GM23338 (cell line): ENCODE data around the gene FYCO1. TPM values are rescaled to one million over a fixed set of nuclear protein-coding genes. Genes with fewer than 3 reads are reported as not detected.

Experiments used
- ATAC-seq: fragments of 200-7000 bp; cut with Tn5 transposase; 3 replicates; pipeline ENCODE4 v1.9.1; 2020
- DNase-seq: peaks from one replicate; pipeline ENCODE4 v3.0.0-alpha.2; 2015; ENCODE audit warnings: low spot score
- H2AFZ ChIP-seq: fragments of 200-600 bp; sonication (generic); 2 replicates; pipeline ENCODE4 v1.8.0; 2016; ENCODE audit warnings: antibody characterized with exemption, mild to moderate bottlenecking, moderate library complexity
- H3F3A ChIP-seq: fragments of 200-600 bp; sonication (generic); replicated peaks from 2 replicates; pipeline ENCODE4 v1.8.0; 2017; ENCODE audit warnings: antibody characterized with exemption, mixed run types, low read depth
- H3K27ac ChIP-seq: fragments of 200-600 bp; sonication (generic); 2 replicates; pipeline ENCODE4 v1.6.1; 2016; ENCODE audit warnings: low read depth
- H3K27me3 ChIP-seq: fragments of 200-600 bp; sonication (generic); 2 replicates; pipeline ENCODE4 v1.8.0; 2016; ENCODE audit warnings: mild to moderate bottlenecking, mixed run types, moderate library complexity; ENCODE audit not compliant: insufficient read depth
- H3K36me3 ChIP-seq: fragments of 200-600 bp; sonication (generic); 2 replicates; pipeline ENCODE4 v1.8.0; 2016; ENCODE audit warnings: mild to moderate bottlenecking; ENCODE audit not compliant: insufficient read depth
- H3K4me1 ChIP-seq: fragments of 200-600 bp; sonication (generic); 2 replicates; pipeline ENCODE4 v1.8.0; 2016; ENCODE audit warnings: mild to moderate bottlenecking, moderate library complexity; ENCODE audit not compliant: insufficient read depth
- H3K4me2 ChIP-seq: fragments of 200-600 bp; sonication (generic); 2 replicates; pipeline ENCODE4 v1.7.1; 2017; ENCODE audit warnings: mixed run types
- H3K4me3 ChIP-seq: fragments of 200-600 bp; sonication (generic); 2 replicates; pipeline ENCODE4 v1.6.1; 2016; ENCODE audit warnings: mixed run types
- H3K79me2 ChIP-seq: fragments of 200-600 bp; sonication (generic); replicated peaks from 2 replicates; pipeline ENCODE4 v1.8.0; 2017; ENCODE audit warnings: mild to moderate bottlenecking; ENCODE audit not compliant: insufficient read depth
- H3K9me2 ChIP-seq: fragments of 200-600 bp; sonication (generic); 2 replicates; pipeline ENCODE4 v1.8.0; 2017; ENCODE audit not compliant: insufficient read depth
- H4K20me1 ChIP-seq: fragments of 200-600 bp; sonication (generic); replicated peaks from 2 replicates; pipeline ENCODE4 v1.8.0; 2017; ENCODE audit warnings: mild to moderate bottlenecking; ENCODE audit not compliant: insufficient read depth
- H3K27ac Mint-ChIP-seq: 2 replicates; pipeline ENCODE4 v1.8.0; 2020; ENCODE audit warnings: inconsistent platforms, mild to moderate bottlenecking, moderate library complexity, mixed read lengths
- H3K27me3 Mint-ChIP-seq: 3 replicates; pipeline ENCODE4 v1.8.0; 2022; ENCODE audit warnings: low read depth, mild to moderate bottlenecking, moderate library complexity, mixed read lengths, inconsistent platforms; ENCODE audit not compliant: insufficient read depth, poor library complexity
- H3K36me3 Mint-ChIP-seq: 3 replicates; pipeline ENCODE4 v1.8.0; 2021; ENCODE audit warnings: low read depth, mild to moderate bottlenecking, inconsistent platforms, moderate library complexity, mixed read lengths
- H3K4me1 Mint-ChIP-seq: 3 replicates; pipeline ENCODE4 v1.8.0; 2020; ENCODE audit warnings: mild to moderate bottlenecking, inconsistent platforms, mixed read lengths
- H3K4me3 Mint-ChIP-seq: 3 replicates; pipeline ENCODE4 v1.8.0; 2021; ENCODE audit warnings: moderate library complexity, mild to moderate bottlenecking, inconsistent platforms, mixed read lengths
- H3K9me3 Mint-ChIP-seq: 3 replicates; pipeline ENCODE4 v1.8.0; 2020; ENCODE audit warnings: moderate library complexity, mild to moderate bottlenecking, inconsistent platforms, mixed read lengths
- EZH2 ChIP-seq: fragments of 200-600 bp; sonication (generic); IDR thresholded peaks from one replicate; pipeline ENCODE4 v1.8.0; 2017; ENCODE audit warnings: antibody characterized with exemption, mild to moderate bottlenecking, low read depth; ENCODE audit not compliant: unreplicated experiment
- EZH2phosphoT487 ChIP-seq: fragments of 200-600 bp; sonication (generic); IDR thresholded peaks from one replicate; pipeline ENCODE4 v1.8.1; 2018; ENCODE audit warnings: antibody characterized with exemption; ENCODE audit not compliant: unreplicated experiment
- JUNB ChIP-seq: IDR thresholded peaks from one replicate; pipeline ENCODE4 v1.6.1; 2016; ENCODE audit warnings: antibody characterized with exemption; ENCODE audit not compliant: unreplicated experiment
- NANOG ChIP-seq: IDR thresholded peaks from 2 replicates; pipeline ENCODE4 v1.6.1; 2016; ENCODE audit warnings: antibody characterized with exemption, borderline replicate concordance
- ZNF114 ChIP-seq: fragments of 250-450 bp; sonication (Bioruptor Pico); IDR thresholded peaks from 2 replicates; pipeline ENCODE4 v1.5.0; 2020; ENCODE audit warnings: mild to moderate bottlenecking, moderate library complexity
- polyA plus RNA-seq: library from polyadenylated mRNA; unstranded; fragments of >200 nt; fragmentation: Nextera tagmentation; extraction: Ambion mirVana; gene quantifications from 2 replicates; pipeline ENCODE4 v1.2.1, GENCODE V29; 2016
- total RNA-seq: library from RNA; depleted of rRNA; stranded (reverse); fragments of >200 nt; shearing (Covaris generic); gene quantifications from 2 replicates; pipeline ENCODE4 v1.2.3, GENCODE V29; 2014
- TF ChIP-seq, protein P1 (sequence below): IDR thresholded peaks from 2 replicates; pipeline ENCODE4 v1.6.1; 2016; ENCODE audit warnings: antibody characterized with exemption
- TF ChIP-seq, protein P2 (sequence below): IDR thresholded peaks from one replicate; pipeline ENCODE4 v1.6.1; 2018; ENCODE audit warnings: antibody characterized with exemption; ENCODE audit not compliant: unreplicated experiment
- TF ChIP-seq, protein P3 (sequence below): fragments of 250-450 bp; sonication (Bioruptor Pico); IDR thresholded peaks from 2 replicates; pipeline ENCODE4 v1.5.0; 2020; ENCODE audit warnings: mild to moderate bottlenecking, moderate library complexity

Gene FYCO1
- total and polyA plus RNA-seq, 2 experiments from 2014 or later: 4.5 to 17.2 TPM

DNA sequence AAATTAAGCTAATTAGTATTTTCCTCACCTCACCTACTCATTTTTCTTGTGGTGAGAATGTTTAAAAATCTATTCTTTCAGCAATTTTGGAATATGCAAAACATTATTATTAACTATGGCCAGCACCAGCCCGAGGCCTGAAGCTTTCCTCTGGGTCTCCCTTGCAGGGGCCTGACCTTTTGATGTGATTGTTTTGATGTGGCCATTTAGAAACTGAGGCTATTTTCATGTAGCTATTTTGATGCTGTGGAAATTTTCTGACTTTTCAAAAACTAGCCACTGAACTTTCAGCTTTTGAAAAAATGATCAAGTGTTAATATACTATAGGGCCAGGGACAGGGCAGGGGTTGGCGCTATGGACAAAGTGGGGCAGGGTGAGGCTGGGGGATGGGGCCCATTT, 117.5 kb downstream of the FYCO1 start:
- Histone ChIP-seq H3K9me2 (0 out of 2 replicates have a peak, but pooled peaks cover 3% of the 10 kb centered on the region), H2AFZ (no peak overlapping the region)

More for the DNA sequence above, 117.5 kb downstream of the FYCO1 start:
- Histone ChIP-seq H3K4me3 (no peak overlapping the region), H3K36me3 (no peaks in the 10 kb centered on the region), H3F3A (no peaks in the 10 kb centered on the region), H3K27me3 (no peaks in the 10 kb centered on the region), H3K4me2 (no peak overlapping the region), H3K79me2 (no peaks in the 10 kb centered on the region), H3K4me1 (no peaks in the 10 kb centered on the region), H4K20me1 (no peaks in the 10 kb centered on the region), H3K27ac (no peak overlapping the region)
- Mint-ChIP-seq H3K27ac (no peak overlapping the region), H3K36me3 (no peaks in the 10 kb centered on the region), H3K9me3 (no peaks in the 10 kb centered on the region), H3K27me3 (peaks cover 1% of the 10 kb centered on the region), H3K4me3 (no peak overlapping the region), H3K4me1 (no peaks in the 10 kb centered on the region)
- ATAC-seq (no peak), DNase-seq (no peak)
- TF ChIP-seq EZH2 (no peak), ZNF114 (CRISPR knock-in tag) (no peak), EZH2phosphoT487 (no peak), NANOG (no peak), JUNB (no peak)
- TF ChIP-seq, protein P1, sequence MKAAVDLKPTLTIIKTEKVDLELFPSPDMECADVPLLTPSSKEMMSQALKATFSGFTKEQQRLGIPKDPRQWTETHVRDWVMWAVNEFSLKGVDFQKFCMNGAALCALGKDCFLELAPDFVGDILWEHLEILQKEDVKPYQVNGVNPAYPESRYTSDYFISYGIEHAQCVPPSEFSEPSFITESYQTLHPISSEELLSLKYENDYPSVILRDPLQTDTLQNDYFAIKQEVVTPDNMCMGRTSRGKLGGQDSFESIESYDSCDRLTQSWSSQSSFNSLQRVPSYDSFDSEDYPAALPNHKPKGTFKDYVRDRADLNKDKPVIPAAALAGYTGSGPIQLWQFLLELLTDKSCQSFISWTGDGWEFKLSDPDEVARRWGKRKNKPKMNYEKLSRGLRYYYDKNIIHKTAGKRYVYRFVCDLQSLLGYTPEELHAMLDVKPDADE: no peak
- TF ChIP-seq, protein P2, sequence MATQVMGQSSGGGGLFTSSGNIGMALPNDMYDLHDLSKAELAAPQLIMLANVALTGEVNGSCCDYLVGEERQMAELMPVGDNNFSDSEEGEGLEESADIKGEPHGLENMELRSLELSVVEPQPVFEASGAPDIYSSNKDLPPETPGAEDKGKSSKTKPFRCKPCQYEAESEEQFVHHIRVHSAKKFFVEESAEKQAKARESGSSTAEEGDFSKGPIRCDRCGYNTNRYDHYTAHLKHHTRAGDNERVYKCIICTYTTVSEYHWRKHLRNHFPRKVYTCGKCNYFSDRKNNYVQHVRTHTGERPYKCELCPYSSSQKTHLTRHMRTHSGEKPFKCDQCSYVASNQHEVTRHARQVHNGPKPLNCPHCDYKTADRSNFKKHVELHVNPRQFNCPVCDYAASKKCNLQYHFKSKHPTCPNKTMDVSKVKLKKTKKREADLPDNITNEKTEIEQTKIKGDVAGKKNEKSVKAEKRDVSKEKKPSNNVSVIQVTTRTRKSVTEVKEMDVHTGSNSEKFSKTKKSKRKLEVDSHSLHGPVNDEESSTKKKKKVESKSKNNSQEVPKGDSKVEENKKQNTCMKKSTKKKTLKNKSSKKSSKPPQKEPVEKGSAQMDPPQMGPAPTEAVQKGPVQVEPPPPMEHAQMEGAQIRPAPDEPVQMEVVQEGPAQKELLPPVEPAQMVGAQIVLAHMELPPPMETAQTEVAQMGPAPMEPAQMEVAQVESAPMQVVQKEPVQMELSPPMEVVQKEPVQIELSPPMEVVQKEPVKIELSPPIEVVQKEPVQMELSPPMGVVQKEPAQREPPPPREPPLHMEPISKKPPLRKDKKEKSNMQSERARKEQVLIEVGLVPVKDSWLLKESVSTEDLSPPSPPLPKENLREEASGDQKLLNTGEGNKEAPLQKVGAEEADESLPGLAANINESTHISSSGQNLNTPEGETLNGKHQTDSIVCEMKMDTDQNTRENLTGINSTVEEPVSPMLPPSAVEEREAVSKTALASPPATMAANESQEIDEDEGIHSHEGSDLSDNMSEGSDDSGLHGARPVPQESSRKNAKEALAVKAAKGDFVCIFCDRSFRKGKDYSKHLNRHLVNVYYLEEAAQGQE: no peak
- TF ChIP-seq, protein P3, sequence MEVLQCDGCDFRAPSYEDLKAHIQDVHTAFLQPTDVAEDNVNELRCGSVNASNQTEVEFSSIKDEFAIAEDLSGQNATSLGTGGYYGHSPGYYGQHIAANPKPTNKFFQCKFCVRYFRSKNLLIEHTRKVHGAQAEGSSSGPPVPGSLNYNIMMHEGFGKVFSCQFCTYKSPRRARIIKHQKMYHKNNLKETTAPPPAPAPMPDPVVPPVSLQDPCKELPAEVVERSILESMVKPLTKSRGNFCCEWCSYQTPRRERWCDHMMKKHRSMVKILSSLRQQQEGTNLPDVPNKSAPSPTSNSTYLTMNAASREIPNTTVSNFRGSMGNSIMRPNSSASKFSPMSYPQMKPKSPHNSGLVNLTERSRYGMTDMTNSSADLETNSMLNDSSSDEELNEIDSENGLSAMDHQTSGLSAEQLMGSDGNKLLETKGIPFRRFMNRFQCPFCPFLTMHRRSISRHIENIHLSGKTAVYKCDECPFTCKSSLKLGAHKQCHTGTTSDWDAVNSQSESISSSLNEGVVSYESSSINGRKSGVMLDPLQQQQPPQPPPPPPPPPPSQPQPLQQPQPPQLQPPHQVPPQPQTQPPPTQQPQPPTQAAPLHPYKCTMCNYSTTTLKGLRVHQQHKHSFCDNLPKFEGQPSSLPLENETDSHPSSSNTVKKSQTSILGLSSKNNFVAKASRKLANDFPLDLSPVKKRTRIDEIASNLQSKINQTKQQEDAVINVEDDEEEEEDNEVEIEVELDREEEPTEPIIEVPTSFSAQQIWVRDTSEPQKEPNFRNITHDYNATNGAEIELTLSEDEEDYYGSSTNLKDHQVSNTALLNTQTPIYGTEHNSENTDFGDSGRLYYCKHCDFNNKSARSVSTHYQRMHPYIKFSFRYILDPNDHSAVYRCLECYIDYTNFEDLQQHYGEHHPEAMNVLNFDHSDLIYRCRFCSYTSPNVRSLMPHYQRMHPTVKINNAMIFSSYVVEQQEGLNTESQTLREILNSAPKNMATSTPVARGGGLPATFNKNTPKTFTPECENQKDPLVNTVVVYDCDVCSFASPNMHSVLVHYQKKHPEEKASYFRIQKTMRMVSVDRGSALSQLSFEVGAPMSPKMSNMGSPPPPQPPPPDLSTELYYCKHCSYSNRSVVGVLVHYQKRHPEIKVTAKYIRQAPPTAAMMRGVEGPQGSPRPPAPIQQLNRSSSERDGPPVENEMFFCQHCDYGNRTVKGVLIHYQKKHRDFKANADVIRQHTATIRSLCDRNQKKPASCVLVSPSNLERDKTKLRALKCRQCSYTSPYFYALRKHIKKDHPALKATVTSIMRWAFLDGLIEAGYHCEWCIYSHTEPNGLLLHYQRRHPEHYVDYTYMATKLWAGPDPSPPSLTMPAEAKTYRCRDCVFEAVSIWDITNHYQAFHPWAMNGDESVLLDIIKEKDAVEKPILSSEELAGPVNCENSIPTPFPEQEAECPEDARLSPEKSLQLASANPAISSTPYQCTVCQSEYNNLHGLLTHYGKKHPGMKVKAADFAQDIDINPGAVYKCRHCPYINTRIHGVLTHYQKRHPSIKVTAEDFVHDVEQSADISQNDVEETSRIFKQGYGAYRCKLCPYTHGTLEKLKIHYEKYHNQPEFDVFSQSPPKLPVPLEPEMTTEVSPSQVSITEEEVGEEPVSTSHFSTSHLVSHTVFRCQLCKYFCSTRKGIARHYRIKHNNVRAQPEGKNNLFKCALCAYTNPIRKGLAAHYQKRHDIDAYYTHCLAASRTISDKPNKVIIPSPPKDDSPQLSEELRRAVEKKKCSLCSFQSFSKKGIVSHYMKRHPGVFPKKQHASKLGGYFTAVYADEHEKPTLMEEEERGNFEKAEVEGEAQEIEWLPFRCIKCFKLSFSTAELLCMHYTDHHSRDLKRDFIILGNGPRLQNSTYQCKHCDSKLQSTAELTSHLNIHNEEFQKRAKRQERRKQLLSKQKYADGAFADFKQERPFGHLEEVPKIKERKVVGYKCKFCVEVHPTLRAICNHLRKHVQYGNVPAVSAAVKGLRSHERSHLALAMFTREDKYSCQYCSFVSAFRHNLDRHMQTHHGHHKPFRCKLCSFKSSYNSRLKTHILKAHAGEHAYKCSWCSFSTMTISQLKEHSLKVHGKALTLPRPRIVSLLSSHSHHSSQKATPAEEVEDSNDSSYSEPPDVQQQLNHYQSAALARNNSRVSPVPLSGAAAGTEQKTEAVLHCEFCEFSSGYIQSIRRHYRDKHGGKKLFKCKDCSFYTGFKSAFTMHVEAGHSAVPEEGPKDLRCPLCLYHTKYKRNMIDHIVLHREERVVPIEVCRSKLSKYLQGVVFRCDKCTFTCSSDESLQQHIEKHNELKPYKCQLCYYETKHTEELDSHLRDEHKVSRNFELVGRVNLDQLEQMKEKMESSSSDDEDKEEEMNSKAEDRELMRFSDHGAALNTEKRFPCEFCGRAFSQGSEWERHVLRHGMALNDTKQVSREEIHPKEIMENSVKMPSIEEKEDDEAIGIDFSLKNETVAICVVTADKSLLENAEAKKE (CRISPR knock-in tag): no peak
